Caco-2 (cell line): Measurements from ENCODE around the gene PARD3. TPM values are rescaled to one million over a fixed set of nuclear protein-coding genes. Genes with fewer than 3 reads are reported as not detected.
A peak's percentile ranks its signal among the peaks of the same experiment; 100 is the strongest.

ENCODE experiments used
- BruUV-seq: library from RNA; stranded (reverse); fragments of 400-500 nt; replicated peaks from 2 replicates; lab custom pipeline; 2021; lab: Mats Ljungman, UMichigan
- CTCF ChIA-PET: fragments of 300-600 bp; sonication (Branson Sonifier 250); formaldehyde crosslinking; loops from one replicate; lab custom pipeline; 2022; ENCODE audit warnings: antibody characterized with exemption; lab: Charles Lee
- POLR2A ChIA-PET: fragments of 300-600 bp; sonication (Branson Sonifier 250); formaldehyde crosslinking; loops from one replicate; lab custom pipeline; 2022; ENCODE audit warnings: antibody characterized with exemption; lab: Charles Lee
- DNase-seq, 2 experiments: peaks; one replicate each; pipeline versions ENCODE4 v3.0.0 to v3.0.0-alpha.2; 2020 to 2022
- H3K27me3 ChIP-seq: replicated peaks from 2 replicates; pipeline ENCODE4 v1.6.0; 2011; ENCODE audit warnings: low read length; ENCODE audit not compliant: control insufficient read depth, insufficient read depth
- H3K36me3 ChIP-seq: 2 replicates; pipeline ENCODE4 v1.5.1; 2011; ENCODE audit warnings: low read length; ENCODE audit not compliant: control insufficient read depth, insufficient read depth
- H3K4me1 ChIP-seq: fragments of 250-450 bp; sonication (Bioruptor Pico); 2 replicates; pipeline ENCODE4 v1.5.1; 2020; ENCODE audit warnings: mild to moderate bottlenecking
- H3K4me3 ChIP-seq: 2 replicates; pipeline ENCODE4 v1.5.1; 2011; ENCODE audit warnings: low read depth, mild to moderate bottlenecking, control low read depth, low read length
- H3K9me3 ChIP-seq: fragments of 250-450 bp; sonication (Bioruptor Pico); 2 replicates; pipeline ENCODE4 v1.5.1; 2020; ENCODE audit warnings: mild to moderate bottlenecking, moderate library complexity
- H3K27ac Mint-ChIP-seq: one replicate; pipeline ENCODE4 v1.8.0; 2022; ENCODE audit warnings: mixed read lengths; ENCODE audit not compliant: unreplicated experiment
- H3K27me3 Mint-ChIP-seq: one replicate; pipeline ENCODE4 v1.8.0; 2022; ENCODE audit warnings: mixed read lengths; ENCODE audit not compliant: insufficient read depth, unreplicated experiment
- H3K36me3 Mint-ChIP-seq: one replicate; pipeline ENCODE4 v1.8.0; 2022; ENCODE audit warnings: mild to moderate bottlenecking, mixed read lengths; ENCODE audit not compliant: insufficient read depth, unreplicated experiment
- H3K4me1 Mint-ChIP-seq: one replicate; pipeline ENCODE4 v1.8.0; 2022; ENCODE audit warnings: low read depth, mixed read lengths; ENCODE audit not compliant: unreplicated experiment
- H3K4me3 Mint-ChIP-seq: one replicate; pipeline ENCODE4 v1.8.0; 2022; ENCODE audit warnings: mild to moderate bottlenecking, moderate library complexity, mixed read lengths; ENCODE audit not compliant: unreplicated experiment
- H3K9me3 Mint-ChIP-seq: one replicate; pipeline ENCODE4 v1.8.0; 2022; ENCODE audit warnings: mixed read lengths; ENCODE audit not compliant: unreplicated experiment
- intact Hi-C: fragments of 100-400 bp; cut with micrococcal nuclease; formaldehyde crosslinking; loops from one replicate; pipeline ENCODE4 v1.10.0; 2022; ENCODE audit not compliant: unreplicated experiment
- total RNA-seq: library from RNA; stranded (reverse); gene quantifications from 2 replicates; pipeline ENCODE4 v1.2.3, GENCODE V29; 2022
- TF ChIP-seq, protein P1 (sequence below), 2 experiments: fragments of 200-600 bp in 1 of 2; IDR thresholded peaks; 1 replicate in 1 of 2; 2 replicates in 1 of 2; pipeline versions ENCODE4 v1.5.1 to v1.8.0; 2011 to 2022; ENCODE audit warnings: antibody characterized with exemption in 1 of 2, control low read depth in 1 of 2, inconsistent platforms in 1 of 2, low read depth in 1 of 2, low read length in 1 of 2, mild to moderate bottlenecking in 1 of 2, moderate library complexity in 1 of 2; ENCODE audit not compliant: insufficient read depth in 1 of 2, severe bottlenecking in 1 of 2, unreplicated experiment in 1 of 2

PARD3 gene
- total RNA-seq, 1 experiment from 2014 or later, result 80.7 TPM

DNA sequence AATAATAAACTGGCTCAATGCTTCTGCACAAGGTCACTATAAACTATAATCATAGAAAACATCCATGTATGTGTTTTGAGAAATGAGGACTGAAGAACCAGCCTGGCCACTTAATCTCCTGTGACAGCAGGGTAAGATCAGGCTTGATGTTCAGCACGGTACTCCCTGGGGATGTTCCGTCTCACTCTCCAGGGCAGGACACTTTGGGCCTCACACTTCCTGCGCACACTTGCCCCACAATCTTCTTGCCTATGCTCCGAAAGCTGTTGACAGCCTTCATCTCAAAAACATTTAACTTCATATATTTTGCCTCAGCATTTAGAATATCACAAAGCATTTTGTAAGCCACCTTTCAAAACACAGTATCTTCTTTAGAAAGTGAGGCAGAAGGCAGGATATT, 92.7 kb downstream of the PARD3 start:
- Mint-ChIP-seq H3K9me3 (no peaks in the 10 kb centered on the region), H3K4me3 (no peak overlapping the region), H3K27me3 (no peaks in the 10 kb centered on the region), H3K27ac (no peak overlapping the region), H3K4me1 (peaks cover 20% of the 10 kb centered on the region), H3K36me3 (peaks cover 5% of the 10 kb centered on the region)
- Histone ChIP-seq H3K9me3 (no peaks in the 10 kb centered on the region), H3K36me3 (no peaks in the 10 kb centered on the region), H3K27me3 (no peaks in the 10 kb centered on the region), H3K4me3 (no peak overlapping the region), H3K4me1 (peaks cover 13% of the 10 kb centered on the region)
- BruUV-seq, result no TSS peak
- DNase-seq, result no peak
- TF ChIP-seq, protein P1, sequence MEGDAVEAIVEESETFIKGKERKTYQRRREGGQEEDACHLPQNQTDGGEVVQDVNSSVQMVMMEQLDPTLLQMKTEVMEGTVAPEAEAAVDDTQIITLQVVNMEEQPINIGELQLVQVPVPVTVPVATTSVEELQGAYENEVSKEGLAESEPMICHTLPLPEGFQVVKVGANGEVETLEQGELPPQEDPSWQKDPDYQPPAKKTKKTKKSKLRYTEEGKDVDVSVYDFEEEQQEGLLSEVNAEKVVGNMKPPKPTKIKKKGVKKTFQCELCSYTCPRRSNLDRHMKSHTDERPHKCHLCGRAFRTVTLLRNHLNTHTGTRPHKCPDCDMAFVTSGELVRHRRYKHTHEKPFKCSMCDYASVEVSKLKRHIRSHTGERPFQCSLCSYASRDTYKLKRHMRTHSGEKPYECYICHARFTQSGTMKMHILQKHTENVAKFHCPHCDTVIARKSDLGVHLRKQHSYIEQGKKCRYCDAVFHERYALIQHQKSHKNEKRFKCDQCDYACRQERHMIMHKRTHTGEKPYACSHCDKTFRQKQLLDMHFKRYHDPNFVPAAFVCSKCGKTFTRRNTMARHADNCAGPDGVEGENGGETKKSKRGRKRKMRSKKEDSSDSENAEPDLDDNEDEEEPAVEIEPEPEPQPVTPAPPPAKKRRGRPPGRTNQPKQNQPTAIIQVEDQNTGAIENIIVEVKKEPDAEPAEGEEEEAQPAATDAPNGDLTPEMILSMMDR (IDR thresholded peaks at IDR 0.05; ENCODE audit: insufficient read depth in 1 of 2, low read depth in 1 of 2, low read length in 1 of 2, severe bottlenecking in 1 of 2, unreplicated experiment in 1 of 2), result no peak
- ChIA-PET CTCF (no interaction called here), POLR2A (no interaction called here)
- intact Hi-C loops, result loop anchor here (5.0 kb wide), 1 partner anchor 265 kb away; no protein-coding TSS in a partner anchor

DNA sequence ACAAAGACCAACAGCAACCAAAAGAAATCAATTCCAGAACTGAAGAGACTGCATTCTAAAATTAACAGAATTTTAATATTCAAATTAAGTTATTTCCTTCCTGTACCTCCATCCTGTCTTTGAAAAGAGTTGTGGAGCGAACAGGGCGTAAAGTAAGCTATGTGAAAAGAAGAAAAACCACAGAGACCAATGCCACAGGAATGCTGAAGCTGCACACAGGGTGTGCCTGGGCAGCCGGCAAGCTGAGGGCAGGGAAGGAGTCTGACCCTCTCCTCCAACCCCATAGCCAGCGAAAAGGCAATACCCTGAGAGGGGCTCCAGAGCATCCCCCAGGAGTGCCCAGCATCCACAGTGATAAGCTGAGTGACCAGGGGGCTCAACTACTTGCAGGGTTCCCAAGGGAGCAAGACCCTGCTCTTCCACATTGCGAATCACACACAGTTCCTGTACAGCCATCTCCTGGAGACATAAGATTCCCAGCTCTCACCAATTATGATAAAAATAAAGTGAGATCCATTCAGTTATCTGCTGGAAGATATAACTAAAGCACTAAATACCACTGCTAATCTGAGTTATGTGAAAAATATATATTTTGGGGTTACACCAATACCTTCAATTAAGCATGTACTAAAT, 93.8 kb downstream of the PARD3 start:
- intact Hi-C loops, result loop anchor here (5.0 kb wide), 1 partner anchor 266 kb away; no protein-coding TSS in a partner anchor
- no peak for DNase-seq
- H3K4me3 ChIP-seq, result no peak overlapping the region
- TF ChIP-seq, protein P1 (IDR thresholded peaks at IDR 0.05; ENCODE audit: insufficient read depth in 1 of 2, low read depth in 1 of 2, low read length in 1 of 2, severe bottlenecking in 1 of 2, unreplicated experiment in 1 of 2), result no peak
- no peaks in the 10 kb centered on the region for H3K9me3 ChIP-seq
- H3K27me3 Mint-ChIP-seq, result no peaks in the 10 kb centered on the region
- no peak overlapping the region for H3K4me3 Mint-ChIP-seq
- no peaks in the 10 kb centered on the region for H3K9me3 Mint-ChIP-seq
- BruUV-seq, result no TSS peak
- ChIA-PET POLR2A (no interaction called here), CTCF (interaction anchor here (1.3 kb wide), 1 partner anchor 12 kb away, joined by 4 read pairs; no protein-coding TSS in a partner anchor)
- peaks cover 20% of the 10 kb centered on the region for H3K4me1 Mint-ChIP-seq
- peaks cover 13% of the 10 kb centered on the region; the same call in 1 of the 2 replicates for H3K4me1 ChIP-seq
- H3K36me3 ChIP-seq, result no peaks in the 10 kb centered on the region
- H3K27me3 ChIP-seq, result no peaks in the 10 kb centered on the region
- peak overlapping the region; percentile 15 for H3K27ac Mint-ChIP-seq
- H3K36me3 Mint-ChIP-seq, result peaks cover 5% of the 10 kb centered on the region

DNA sequence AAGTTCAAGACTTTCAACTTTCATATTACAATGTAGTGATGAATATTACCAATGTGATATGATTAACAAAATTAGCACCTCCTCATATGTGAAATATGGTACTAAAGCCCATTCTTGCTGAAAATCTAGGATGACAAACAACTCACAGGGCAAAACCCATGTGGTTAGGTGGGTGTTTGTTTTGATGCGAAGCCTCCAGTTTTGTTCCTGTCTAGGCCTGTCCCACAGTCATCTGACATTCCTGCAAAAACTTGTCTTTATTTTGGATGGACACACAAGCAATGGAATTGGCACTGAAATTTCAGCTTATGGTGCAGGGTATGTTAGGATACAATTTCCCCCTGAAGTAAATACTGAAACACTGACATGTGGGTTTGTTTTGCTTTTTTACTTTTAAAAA, 95.3 kb downstream of the PARD3 start:
- intact Hi-C loops, result loop anchor here (5.0 kb wide), 1 partner anchor 268 kb away; no protein-coding TSS in a partner anchor
- H3K4me3 ChIP-seq, result no peak overlapping the region
- TF ChIP-seq, protein P1 (IDR thresholded peaks at IDR 0.05; ENCODE audit: insufficient read depth in 1 of 2, low read depth in 1 of 2, low read length in 1 of 2, severe bottlenecking in 1 of 2, unreplicated experiment in 1 of 2), result no peak
- no TSS peak for BruUV-seq
- no peaks in the 10 kb centered on the region for H3K27me3 Mint-ChIP-seq
- CTCF ChIA-PET, result no interaction called here
- H3K4me3 Mint-ChIP-seq, result no peak overlapping the region
- H3K4me1 Mint-ChIP-seq, result peaks cover 32% of the 10 kb centered on the region
- H3K36me3 Mint-ChIP-seq, result peaks cover 6% of the 10 kb centered on the region
- H3K4me1 ChIP-seq, result peaks cover 13% of the 10 kb centered on the region
- no peaks in the 10 kb centered on the region for H3K9me3 ChIP-seq
- no peak for DNase-seq
- no peaks in the 10 kb centered on the region for H3K36me3 ChIP-seq
- no peaks in the 10 kb centered on the region for H3K27me3 ChIP-seq
- H3K27ac Mint-ChIP-seq, result peak overlapping the region; percentile 47
- POLR2A ChIA-PET, result no interaction called here
- H3K9me3 Mint-ChIP-seq, result no peaks in the 10 kb centered on the region
